NB4 (cell line): Measurements from ENCODE around the gene AFMID.

Experiments
- DNase-seq: peaks from one replicate; pipeline ENCODE4 v3.0.0; 2010; ENCODE audit warnings: low read depth
- H3K4me3 ChIP-seq: one replicate; pipeline ENCODE4 v1.5.1; 2011; ENCODE audit warnings: mild to moderate bottlenecking, low read depth, low read length, moderate library complexity
- CTCF ChIP-seq: IDR thresholded peaks from one replicate; pipeline ENCODE4 v1.5.1; 2012; ENCODE audit warnings: low read depth, low read length
- MYC ChIP-seq: IDR thresholded peaks from 2 replicates; pipeline ENCODE4 v1.6.1; 2011; ENCODE audit warnings: low read depth, low read length
- POLR2A ChIP-seq: IDR thresholded peaks from 2 replicates; pipeline ENCODE4 v1.6.1; 2011; ENCODE audit warnings: mild to moderate bottlenecking; ENCODE audit not compliant: insufficient read length; ENCODE audit errors: extremely low read depth
- TF ChIP-seq, protein P1 (sequence below): IDR thresholded peaks from 2 replicates; pipeline ENCODE4 v1.6.1; 2011; ENCODE audit warnings: low read depth, low read length

Gene AFMID

GRCh38 chr17:78241277-78242023, 54.3 kb downstream of the AFMID start:
- TF ChIP-seq, protein P1, sequence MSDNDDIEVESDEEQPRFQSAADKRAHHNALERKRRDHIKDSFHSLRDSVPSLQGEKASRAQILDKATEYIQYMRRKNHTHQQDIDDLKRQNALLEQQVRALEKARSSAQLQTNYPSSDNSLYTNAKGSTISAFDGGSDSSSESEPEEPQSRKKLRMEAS = no peak
- TF ChIP-seq CTCF (no peak), POLR2A (no peak), MYC (no peak)
- peak; percentile 62 for DNase-seq
- no peak overlapping the region for H3K4me3 ChIP-seq

- no peak overlapping the region for H3K4me3 ChIP-seq
- TF ChIP-seq MYC = no peak; the same call in 1 of the 2 replicates
- TF ChIP-seq, protein P1 = peak; percentile 72; the same call in 1 of the 2 replicates
- DNase-seq = peak; percentile 92
Observed at GRCh38 chr17:78242024-78242742, 55.0 kb downstream of the AFMID start.

DNA sequence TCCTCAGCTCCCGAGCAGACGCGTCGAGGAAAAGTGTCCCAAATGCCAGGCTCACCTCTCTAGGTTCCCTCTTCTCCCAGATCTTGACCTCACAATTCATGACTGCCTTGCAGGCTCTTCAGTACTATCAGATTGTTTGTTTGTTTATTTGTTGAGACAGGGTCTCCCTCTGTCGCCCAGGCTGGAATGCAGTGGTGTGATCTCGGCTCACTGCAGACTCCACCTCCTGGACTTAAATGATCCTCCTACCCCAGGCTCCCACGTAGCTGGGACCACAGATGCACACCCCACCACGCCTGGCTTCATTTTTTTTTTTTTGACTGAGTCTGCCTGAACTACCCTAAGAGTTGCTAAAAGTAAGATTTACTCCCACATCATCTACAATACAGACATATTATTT, 60.1 kb downstream of the AFMID start:
- H3K4me3 ChIP-seq = no peak overlapping the region
- no peak for DNase-seq
- TF ChIP-seq MYC (no peak), CTCF (no peak), POLR2A (no peak)
- TF ChIP-seq, protein P1 = no peak

GRCh38 chr17:78248051-78248914, 61.1 kb downstream of the AFMID start:
- H3K4me3 ChIP-seq = no peak overlapping the region
- TF ChIP-seq MYC (no peak), CTCF (no peak), POLR2A (no peak)
- TF ChIP-seq, protein P1 = no peak
- no peak for DNase-seq

DNA sequence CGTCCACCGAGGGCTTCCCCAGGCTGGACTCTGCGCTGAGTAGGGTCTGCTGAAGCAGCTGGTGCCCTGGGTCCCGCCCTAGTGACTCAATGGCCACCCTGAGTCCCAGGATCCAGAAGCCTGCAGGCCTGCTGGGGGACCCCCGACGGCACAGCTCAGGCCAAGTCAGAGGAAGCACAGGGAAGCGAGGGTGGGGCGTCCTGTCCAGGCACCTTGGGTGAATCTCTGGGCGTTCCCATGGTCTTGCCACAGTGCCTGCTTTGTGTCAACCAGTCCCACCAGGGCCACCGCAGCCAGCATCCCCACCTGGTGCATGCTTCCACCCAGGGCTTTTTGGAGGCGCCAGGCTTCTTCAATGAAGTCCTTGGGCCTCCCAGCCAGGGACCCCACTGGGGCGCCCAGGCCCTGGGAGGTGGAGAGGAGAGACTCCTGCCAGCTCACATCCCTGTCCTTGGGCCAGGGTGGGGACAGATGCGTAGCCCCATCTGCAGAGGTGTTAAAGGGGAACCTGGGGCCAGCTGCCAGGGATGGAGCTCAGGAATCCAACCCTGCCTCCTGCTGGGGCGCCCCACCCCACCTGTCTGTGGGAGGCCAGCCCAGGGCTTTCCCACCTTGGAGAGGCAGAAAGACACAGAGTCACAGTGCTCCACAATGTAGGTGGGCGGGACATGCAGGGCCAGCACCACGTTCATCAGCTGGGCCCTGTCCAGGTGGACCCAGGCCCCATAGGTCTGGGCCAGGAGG, 62.1 kb downstream of the AFMID start:
- no peak for DNase-seq
- no peak overlapping the region for H3K4me3 ChIP-seq
- no peak for TF ChIP-seq MYC
- no peak for TF ChIP-seq CTCF
- TF ChIP-seq POLR2A = no peak
- TF ChIP-seq, protein P1 = no peak
